Liver (tissue), 3 donors: ENCODE results near the gene UBIAD1.

ENCODE experiments used
- CTCF ChIP-seq: fragments of 150-350 bp; IDR thresholded peaks from 2 replicates; pipeline ENCODE4 v1.5.1; 2017; ENCODE audit warnings: improper control_type of control experiment, low read depth, low read length; ENCODE audit not compliant: missing input control
- JUND ChIP-seq, 2 donors: IDR thresholded peaks; 2 replicates each; pipeline ENCODE4 v1.6.1; 2016; ENCODE audit warnings: antibody characterized with exemption in 2 of 2
- YY1 ChIP-seq: IDR thresholded peaks from 2 replicates; pipeline ENCODE4 v1.6.1; 2016; ENCODE audit warnings: antibody characterized with exemption, mild to moderate bottlenecking
- TF ChIP-seq, protein P1 (sequence below): IDR thresholded peaks from 2 replicates; pipeline ENCODE4 v1.6.1; 2016; ENCODE audit warnings: antibody characterized with exemption
- TF ChIP-seq, protein P2 (sequence below): IDR thresholded peaks from 2 replicates; pipeline ENCODE4 v1.6.1; 2016; ENCODE audit warnings: antibody characterized with exemption, mild to moderate bottlenecking
- TF ChIP-seq, protein P3 (sequence below): IDR thresholded peaks from 2 replicates; pipeline ENCODE4 v1.6.1; 2016; ENCODE audit warnings: antibody characterized with exemption
- TF ChIP-seq, protein P4 (sequence below): IDR thresholded peaks from 2 replicates; pipeline ENCODE4 v1.6.1; 2016; ENCODE audit warnings: antibody characterized with exemption
- donor health status: healthy.
- donor health status: healthy.

- TF ChIP-seq CTCF (no peak), JUND (IDR thresholded peaks at IDR 0.05) (peak in 1 of 2 donors; percentile 13), YY1 (no peak)
- TF ChIP-seq, protein P1, sequence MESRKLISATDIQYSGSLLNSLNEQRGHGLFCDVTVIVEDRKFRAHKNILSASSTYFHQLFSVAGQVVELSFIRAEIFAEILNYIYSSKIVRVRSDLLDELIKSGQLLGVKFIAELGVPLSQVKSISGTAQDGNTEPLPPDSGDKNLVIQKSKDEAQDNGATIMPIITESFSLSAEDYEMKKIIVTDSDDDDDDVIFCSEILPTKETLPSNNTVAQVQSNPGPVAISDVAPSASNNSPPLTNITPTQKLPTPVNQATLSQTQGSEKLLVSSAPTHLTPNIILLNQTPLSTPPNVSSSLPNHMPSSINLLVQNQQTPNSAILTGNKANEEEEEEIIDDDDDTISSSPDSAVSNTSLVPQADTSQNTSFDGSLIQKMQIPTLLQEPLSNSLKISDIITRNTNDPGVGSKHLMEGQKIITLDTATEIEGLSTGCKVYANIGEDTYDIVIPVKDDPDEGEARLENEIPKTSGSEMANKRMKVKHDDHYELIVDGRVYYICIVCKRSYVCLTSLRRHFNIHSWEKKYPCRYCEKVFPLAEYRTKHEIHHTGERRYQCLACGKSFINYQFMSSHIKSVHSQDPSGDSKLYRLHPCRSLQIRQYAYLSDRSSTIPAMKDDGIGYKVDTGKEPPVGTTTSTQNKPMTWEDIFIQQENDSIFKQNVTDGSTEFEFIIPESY: no peak
- TF ChIP-seq, protein P2, sequence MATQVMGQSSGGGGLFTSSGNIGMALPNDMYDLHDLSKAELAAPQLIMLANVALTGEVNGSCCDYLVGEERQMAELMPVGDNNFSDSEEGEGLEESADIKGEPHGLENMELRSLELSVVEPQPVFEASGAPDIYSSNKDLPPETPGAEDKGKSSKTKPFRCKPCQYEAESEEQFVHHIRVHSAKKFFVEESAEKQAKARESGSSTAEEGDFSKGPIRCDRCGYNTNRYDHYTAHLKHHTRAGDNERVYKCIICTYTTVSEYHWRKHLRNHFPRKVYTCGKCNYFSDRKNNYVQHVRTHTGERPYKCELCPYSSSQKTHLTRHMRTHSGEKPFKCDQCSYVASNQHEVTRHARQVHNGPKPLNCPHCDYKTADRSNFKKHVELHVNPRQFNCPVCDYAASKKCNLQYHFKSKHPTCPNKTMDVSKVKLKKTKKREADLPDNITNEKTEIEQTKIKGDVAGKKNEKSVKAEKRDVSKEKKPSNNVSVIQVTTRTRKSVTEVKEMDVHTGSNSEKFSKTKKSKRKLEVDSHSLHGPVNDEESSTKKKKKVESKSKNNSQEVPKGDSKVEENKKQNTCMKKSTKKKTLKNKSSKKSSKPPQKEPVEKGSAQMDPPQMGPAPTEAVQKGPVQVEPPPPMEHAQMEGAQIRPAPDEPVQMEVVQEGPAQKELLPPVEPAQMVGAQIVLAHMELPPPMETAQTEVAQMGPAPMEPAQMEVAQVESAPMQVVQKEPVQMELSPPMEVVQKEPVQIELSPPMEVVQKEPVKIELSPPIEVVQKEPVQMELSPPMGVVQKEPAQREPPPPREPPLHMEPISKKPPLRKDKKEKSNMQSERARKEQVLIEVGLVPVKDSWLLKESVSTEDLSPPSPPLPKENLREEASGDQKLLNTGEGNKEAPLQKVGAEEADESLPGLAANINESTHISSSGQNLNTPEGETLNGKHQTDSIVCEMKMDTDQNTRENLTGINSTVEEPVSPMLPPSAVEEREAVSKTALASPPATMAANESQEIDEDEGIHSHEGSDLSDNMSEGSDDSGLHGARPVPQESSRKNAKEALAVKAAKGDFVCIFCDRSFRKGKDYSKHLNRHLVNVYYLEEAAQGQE: no peak
- TF ChIP-seq, protein P3, sequence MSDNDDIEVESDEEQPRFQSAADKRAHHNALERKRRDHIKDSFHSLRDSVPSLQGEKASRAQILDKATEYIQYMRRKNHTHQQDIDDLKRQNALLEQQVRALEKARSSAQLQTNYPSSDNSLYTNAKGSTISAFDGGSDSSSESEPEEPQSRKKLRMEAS: peak; percentile 36
- TF ChIP-seq, protein P4, sequence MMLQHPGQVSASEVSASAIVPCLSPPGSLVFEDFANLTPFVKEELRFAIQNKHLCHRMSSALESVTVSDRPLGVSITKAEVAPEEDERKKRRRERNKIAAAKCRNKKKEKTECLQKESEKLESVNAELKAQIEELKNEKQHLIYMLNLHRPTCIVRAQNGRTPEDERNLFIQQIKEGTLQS: no peak
Observed at GRCh38 chr1:11233208-11233607, 39.8 kb upstream of the UBIAD1 start.
